HG02759 (cell line): ENCODE measurements around the gene DPY30.
"Not testable (repeated sequence)": the region's sequence is repeated elsewhere in the genome, so short reads cannot be mapped to it uniquely, and the experiment has no call there.

Experiments used
- ATAC-seq: cut with Tn5 transposase; IDR thresholded peaks from one replicate; pipeline ENCODE4 v1.9.1; 2021; ENCODE audit warnings: mild to moderate bottlenecking, moderate library complexity; ENCODE audit not compliant: unreplicated experiment

DPY30 gene

GRCh38 chr2:32039447-32040219 lies at the start of gene DPY30:
DPY30 (minus strand) TSS chr2:32039805; CDS start chr2:32039456, 349 bp downstream.
- ATAC-seq = peak; percentile 95

GRCh38 chr2:32074134-32074506 lies 34.5 kb upstream of the DPY30 start:
- no peak for ATAC-seq

GRCh38 chr2:32067549-32067948 lies 27.9 kb upstream of the DPY30 start:
- ATAC-seq = no peak

- ATAC-seq = no peak
Observed at GRCh38 chr2:32064713-32065112, 25.1 kb upstream of the DPY30 start.

DNA sequence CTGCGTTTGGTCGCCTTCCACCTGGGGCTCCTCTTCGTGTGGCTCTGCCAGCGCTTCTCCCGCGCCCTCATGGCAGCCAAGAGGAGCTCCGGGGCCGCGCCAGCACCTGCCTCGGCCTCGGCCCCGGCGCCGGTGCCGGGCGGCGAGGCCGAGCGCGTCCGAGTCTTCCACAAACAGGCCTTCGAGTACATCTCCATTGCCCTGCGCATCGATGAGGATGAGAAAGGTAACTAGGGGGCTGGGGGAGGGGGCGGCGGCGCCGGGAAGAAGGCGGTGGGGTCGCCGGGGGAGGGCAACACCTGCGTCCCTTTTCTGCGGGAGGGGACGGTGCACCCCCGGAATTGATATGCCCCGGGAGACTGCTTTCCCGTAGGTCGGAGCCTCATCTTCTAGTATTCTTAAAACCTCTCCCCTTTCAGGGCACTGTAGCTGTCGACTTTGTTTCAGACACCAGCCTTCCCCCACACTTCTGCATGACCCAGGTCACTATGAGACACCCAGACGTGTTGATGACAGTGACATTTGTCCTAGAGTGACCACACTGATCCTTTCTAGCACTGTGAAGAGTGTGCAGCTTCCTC lies 24.5 kb upstream of the DPY30 start:
- ATAC-seq = peak; percentile 0

GRCh38 chr2:32063310-32064020 lies 23.9 kb upstream of the DPY30 start, which contains the start of gene SPAST:
SPAST (plus strand) TSS chr2:32063556; CDS start chr2:32063832, 276 bp downstream.
- peak; percentile 97 for ATAC-seq

GRCh38 chr2:32061973-32062861 lies 22.6 kb upstream of the DPY30 start:
- no peak for ATAC-seq

DNA sequence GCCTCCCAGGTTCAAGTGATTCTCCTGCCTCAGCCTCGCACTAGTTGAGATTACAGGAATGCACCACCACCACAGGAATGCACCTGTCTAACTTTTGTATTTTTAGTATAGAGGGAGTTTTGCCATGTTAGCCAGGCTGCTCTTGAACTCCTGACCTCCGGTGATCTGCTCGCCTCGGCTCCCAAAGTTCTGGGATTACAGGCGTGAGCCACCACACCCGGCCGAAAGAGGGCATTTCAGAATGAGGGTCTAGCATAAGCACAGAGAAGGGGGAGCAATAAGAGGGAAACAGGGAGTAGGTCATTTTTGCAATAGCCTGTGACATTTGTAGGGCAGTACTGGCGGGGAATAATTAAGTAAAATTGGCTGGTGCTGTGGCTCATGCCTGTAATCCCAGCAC lies 21.8 kb upstream of the DPY30 start:
- no peak for ATAC-seq

- ATAC-seq = no peak
Observed at GRCh38 chr2:32060266-32060665, 20.7 kb upstream of the DPY30 start.

DNA sequence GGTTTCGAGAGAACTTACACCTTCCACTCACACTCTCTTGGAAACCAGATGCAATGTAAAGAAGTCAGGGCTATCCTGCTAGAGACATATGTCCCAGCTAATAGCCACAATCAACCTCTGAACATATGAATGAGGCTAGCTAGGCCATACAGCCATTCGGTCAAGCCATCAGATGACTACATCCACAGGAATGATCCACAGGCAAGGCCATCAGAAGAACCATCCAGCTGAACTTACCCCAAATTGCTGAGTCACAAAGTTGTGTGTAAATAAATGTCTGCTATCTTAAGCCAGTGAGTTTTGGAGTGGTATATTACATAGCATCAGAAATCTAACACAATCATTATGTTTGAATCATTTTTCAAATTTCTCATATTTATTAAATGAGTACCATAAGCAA lies 18.5 kb upstream of the DPY30 start:
- no peak for ATAC-seq

GRCh38 chr2:32054583-32054982 lies 15.0 kb upstream of the DPY30 start:
- not testable (repeated sequence) for ATAC-seq

DNA sequence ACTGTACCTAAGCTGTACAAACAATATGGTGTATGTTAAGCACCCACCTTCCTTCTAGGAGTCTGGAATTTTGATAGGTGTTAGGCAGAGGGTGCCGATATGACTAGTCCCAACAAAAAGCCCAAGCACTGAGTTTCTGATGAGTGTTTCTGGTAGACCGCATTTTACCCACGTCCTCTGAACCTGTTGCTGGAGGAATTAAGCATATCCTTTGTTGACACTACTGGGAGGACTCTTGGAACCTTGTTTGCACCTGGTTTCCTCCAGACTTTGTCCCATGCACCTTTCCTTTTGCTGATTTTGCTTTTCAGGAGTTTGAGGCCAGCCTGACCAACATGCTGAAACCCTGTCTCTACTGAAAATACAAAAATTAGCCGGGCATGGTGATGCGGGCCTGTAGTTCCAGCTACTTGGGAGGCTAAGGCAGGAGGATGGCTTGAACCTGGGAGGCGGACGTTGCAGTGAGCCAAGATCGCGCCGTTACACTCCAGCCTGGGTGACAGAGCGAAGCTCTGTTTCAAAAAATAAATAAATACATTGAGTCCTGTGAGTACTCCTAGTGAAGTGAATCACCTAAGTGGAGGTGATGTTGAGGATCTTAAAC lies 12.3 kb upstream of the DPY30 start:
- no peak for ATAC-seq

GRCh38 chr2:32043561-32043960 lies 4.0 kb upstream of the DPY30 start:
- no peak for ATAC-seq

DNA sequence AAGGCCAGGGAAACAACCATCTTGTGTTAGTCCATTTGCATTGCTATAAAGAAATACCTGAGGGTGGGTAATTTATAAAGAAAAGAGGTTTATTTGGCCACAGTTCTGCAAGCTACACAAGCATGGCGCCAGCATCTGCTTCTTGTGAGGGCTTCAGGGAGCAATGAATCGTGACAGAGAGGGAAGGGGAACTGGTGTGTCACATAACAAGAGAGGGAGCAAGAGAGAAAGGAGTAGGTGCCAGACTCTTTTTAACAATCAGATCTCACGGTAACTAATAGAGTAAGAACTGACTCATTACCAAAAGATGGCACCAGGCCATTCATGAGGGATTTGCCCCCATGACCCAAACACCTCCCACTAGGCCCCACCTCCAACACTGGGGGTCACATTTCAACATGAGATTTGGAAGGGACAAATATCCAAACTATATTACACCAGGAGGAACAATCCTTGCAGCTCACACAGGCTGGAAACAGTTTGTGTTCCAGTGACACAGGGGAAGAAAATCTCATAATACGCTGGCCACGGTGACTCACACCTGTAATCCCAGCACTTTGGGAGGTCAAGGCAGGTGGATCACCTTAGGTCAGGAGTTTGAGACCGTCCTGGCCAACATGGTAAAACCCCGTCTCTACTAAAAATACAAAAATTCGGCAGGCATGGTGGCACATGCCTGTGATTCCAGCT lies 5.3 kb downstream of the DPY30 start:
- ATAC-seq = not testable (repeated sequence)

- not testable (repeated sequence) for ATAC-seq
Observed at GRCh38 chr2:32018789-32019482, 20.7 kb downstream of the DPY30 start.

DNA sequence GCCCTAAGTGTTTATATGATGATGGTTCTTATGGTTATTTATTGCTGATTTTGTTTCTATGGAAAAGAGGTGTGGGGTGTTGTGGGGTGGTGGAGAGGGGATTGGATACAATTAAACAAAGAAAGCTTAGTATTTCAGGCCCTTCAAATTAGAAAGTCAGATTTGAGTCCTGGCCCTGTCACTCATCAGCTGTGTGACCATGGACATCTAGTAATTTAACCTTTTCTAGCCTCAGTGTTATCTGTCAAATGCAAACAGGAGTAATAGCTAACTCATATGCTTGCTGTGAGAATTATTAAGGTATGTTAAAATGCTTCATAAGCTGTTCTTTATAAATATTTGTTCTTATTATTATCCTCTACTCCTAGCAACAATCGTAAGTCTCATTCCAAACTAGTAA lies 26.7 kb downstream of the DPY30 start:
- ATAC-seq = no peak

DNA sequence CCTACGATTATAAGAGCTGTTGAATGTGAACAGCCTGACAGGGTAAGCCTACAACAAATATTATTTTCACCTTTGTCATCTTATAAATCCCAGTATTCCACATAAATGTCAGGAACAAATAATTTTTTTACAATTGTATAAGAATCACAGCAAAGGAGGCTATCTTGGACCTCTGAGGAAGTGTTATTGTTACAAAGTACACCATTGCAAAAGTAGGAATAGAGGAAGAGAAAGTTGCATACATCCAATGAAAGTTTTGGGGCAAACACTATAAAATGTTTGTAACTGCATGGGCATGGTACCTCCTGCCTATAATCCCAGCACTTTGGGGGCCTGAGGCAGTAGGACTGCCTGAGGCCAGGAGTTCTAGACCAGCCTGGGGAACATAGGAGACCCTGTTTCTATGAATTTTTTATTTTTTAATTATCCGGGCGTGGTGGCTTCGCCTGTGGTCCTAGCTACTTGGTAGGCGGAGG lies 28.1 kb downstream of the DPY30 start:
- ATAC-seq = no peak

DNA sequence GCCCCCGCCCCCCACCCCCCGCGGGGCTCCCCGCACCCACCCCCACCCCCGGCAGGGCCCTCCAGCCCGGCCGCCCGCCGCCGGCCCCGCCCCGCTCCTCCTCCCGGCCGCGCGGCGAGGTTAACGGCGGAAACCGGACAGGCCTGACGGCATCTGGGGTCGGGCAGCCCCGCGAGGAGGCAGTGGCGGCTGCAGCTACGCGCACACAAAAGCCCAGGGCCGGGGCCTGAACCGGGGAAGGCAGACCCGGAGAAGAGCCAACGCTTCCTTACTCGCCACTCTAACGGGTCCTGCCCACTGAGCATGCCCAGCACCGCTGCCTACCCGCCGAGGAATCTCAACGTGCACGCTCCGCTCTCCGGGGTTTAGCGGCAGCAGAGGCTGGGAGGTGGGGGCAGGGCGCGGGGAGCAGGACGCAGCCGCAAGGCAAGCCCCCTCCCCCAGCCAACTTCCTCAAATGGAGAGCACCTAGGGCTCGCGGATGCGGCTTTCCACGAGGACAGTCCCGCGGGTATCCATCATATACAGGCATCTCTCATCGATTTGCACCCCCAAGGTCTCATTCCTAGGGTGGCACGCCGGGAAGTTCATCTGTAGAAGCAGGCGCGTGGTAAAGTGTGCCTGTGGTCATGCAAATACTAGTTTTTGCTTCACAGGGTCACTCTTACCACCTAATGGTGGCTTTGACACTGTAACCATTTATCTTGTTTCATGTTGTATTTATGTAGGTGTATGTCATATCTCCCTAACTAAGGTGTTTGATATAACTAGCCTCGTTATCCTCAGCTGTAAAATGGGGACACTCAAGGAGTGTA lies 28.7 kb downstream of the DPY30 start, which contains the start of gene MEMO1:
MEMO1 (minus strand) TSS at position 339 of the 815 bp plus-strand sequence. CDS start 761 bp downstream, outside the sequence.
- ATAC-seq = peak; percentile 63
